H1 (cell line): ENCODE measurements around the gene ARHGAP32. TPM values are rescaled to one million over a fixed set of nuclear protein-coding genes. Genes with fewer than 3 reads are reported as not detected.

Experiments used
- CTCF ChIA-PET: fragments of 300-600 bp; sonication (Branson Sonifier 250); formaldehyde crosslinking; loops from one replicate; lab custom pipeline; 2021; ENCODE audit not compliant: partially characterized antibody; lab: Charles Lee
- POLR2A ChIA-PET: fragments of 300-600 bp; sonication (Branson Sonifier 250); formaldehyde crosslinking; loops from one replicate; lab custom pipeline; 2021; ENCODE audit warnings: inconsistent platforms; ENCODE audit not compliant: partially characterized antibody; lab: Charles Lee
- DNase-seq, 2 experiments: peaks; one replicate each; pipeline versions ENCODE4 v3.0.0 to v3.0.0-alpha.2; 2010 to 2022; ENCODE audit warnings: low spot score in 2 of 2, low read depth in 1 of 2, mixed read lengths in 1 of 2
- FAIRE-seq: peaks from 2 replicates; lab custom pipeline; 2011; peaks lifted over from hg19 to GRCh38; lab: Jason Lieb, UNC
- H2AFZ ChIP-seq: 2 replicates; pipeline ENCODE4 v1.8.1; 2012; ENCODE audit warnings: low read length, inconsistent platforms
- H2AK5ac ChIP-seq: 2 replicates; pipeline ENCODE4 v1.6.1; 2013; ENCODE audit warnings: low read depth, low read length
- H2BK120ac ChIP-seq: replicated peaks from 2 replicates; pipeline ENCODE3; 2013; ENCODE audit warnings: low read depth, low read length, inconsistent platforms
- H2BK12ac ChIP-seq: 2 replicates; pipeline ENCODE4 v1.6.1; 2013; ENCODE audit warnings: low read depth, low read length
- H2BK15ac ChIP-seq: 2 replicates; pipeline ENCODE4 v1.6.1; 2013; ENCODE audit warnings: low read length
- H2BK20ac ChIP-seq: 2 replicates; pipeline ENCODE4 v1.6.1; 2013; ENCODE audit warnings: low read length
- H2BK5ac ChIP-seq: 2 replicates; pipeline ENCODE4 v1.6.1; 2013; ENCODE audit warnings: low read depth, low read length
- H3K14ac ChIP-seq: 2 replicates; pipeline ENCODE4 v1.6.1; 2013; ENCODE audit warnings: inconsistent platforms; ENCODE audit not compliant: insufficient read length
- H3K18ac ChIP-seq: 2 replicates; pipeline ENCODE4 v1.6.1; 2013; ENCODE audit warnings: low read length; ENCODE audit errors: extremely low read depth
- H3K23ac ChIP-seq: 2 replicates; pipeline ENCODE4 v1.6.1; 2013; ENCODE audit warnings: inconsistent platforms; ENCODE audit not compliant: insufficient read length
- H3K23me2 ChIP-seq: 2 replicates; pipeline ENCODE4 v1.6.1; 2013; ENCODE audit warnings: low read depth, low read length
- H3K27ac ChIP-seq: 2 replicates; pipeline ENCODE4 v1.6.1; 2011; ENCODE audit warnings: low read depth, low read length, inconsistent platforms
- H3K27me3 ChIP-seq, 4 experiments: replicated peaks in 1 of 4; 1 replicate in 1 of 4; 2 replicates in 3 of 4; pipeline versions ENCODE4 v1.6.1 to v1.8.1; 2011 to 2013; ENCODE audit warnings: low read length in 3 of 4, mild to moderate bottlenecking in 3 of 4, inconsistent platforms in 2 of 4, mixed read lengths in 2 of 4, moderate library complexity in 1 of 4; ENCODE audit not compliant: control insufficient read depth in 3 of 4, insufficient read depth in 3 of 4; ENCODE audit errors: extremely low read depth in 1 of 4
- H3K36me3 ChIP-seq, 4 experiments: 2 replicates each; pipeline versions ENCODE4 v1.6.1 to v1.8.1; 2011 to 2013; ENCODE audit warnings: mild to moderate bottlenecking in 4 of 4, low read length in 3 of 4, moderate library complexity in 2 of 4, control low read depth in 1 of 4, inconsistent platforms in 1 of 4; ENCODE audit not compliant: insufficient read depth in 4 of 4, control insufficient read depth in 2 of 4
- H3K4ac ChIP-seq: replicated peaks from 2 replicates; pipeline ENCODE3; 2013; ENCODE audit warnings: low read length, low read depth, mixed read lengths, inconsistent platforms; ENCODE audit not compliant: insufficient read length
- H3K4me1 ChIP-seq, 4 experiments: replicated peaks in 1 of 4; 1 replicate in 1 of 4; 2 replicates in 3 of 4; pipeline versions ENCODE4 v1.6.1 to v1.8.1; 2011 to 2013; ENCODE audit warnings: low read length in 3 of 4, inconsistent platforms in 2 of 4, mixed read lengths in 1 of 4; ENCODE audit not compliant: insufficient read depth in 4 of 4, control insufficient read depth in 3 of 4
- H3K4me2 ChIP-seq, 2 experiments: 2 replicates each; pipeline versions ENCODE4 v1.6.1 to v1.8.1; 2011 to 2013; ENCODE audit warnings: low read depth in 2 of 2, low read length in 2 of 2, control low read depth in 1 of 2, inconsistent platforms in 1 of 2, mild to moderate bottlenecking in 1 of 2; ENCODE audit not compliant: insufficient read depth in 1 of 2
- H3K4me3 ChIP-seq, 4 experiments: fragments of 200-600, 300-600 bp in 1 of 4; sonication (generic), shearing (Covaris generic), sonication (Bioruptor Twin) in 1 of 4; 2 replicates each; pipeline versions ENCODE4 v1.5.1 to v1.8.1; 2011 to 2016; ENCODE audit warnings: low read length in 4 of 4, low read depth in 3 of 4, control low read depth in 2 of 4, inconsistent platforms in 2 of 4, mild to moderate bottlenecking in 2 of 4, mixed read lengths in 1 of 4, moderate library complexity in 1 of 4; ENCODE audit not compliant: insufficient read depth in 2 of 4; ENCODE audit errors: extremely low read depth in 1 of 4
- H3K56ac ChIP-seq: replicated peaks from 2 replicates; pipeline ENCODE3; 2013; ENCODE audit warnings: low read depth, mild to moderate bottlenecking, mixed read lengths, low read length, inconsistent platforms; ENCODE audit not compliant: insufficient read length
- H3K79me1 ChIP-seq: 2 replicates; pipeline ENCODE4 v1.6.1; 2013; ENCODE audit warnings: low read depth, low read length, control low read depth
- H3K79me2 ChIP-seq, 2 experiments: 2 replicates each; pipeline versions ENCODE4 v1.6.1 to v1.8.1; 2012 to 2013; ENCODE audit warnings: low read length in 2 of 2, mild to moderate bottlenecking in 2 of 2, inconsistent platforms in 1 of 2; ENCODE audit not compliant: insufficient read depth in 2 of 2, control insufficient read depth in 1 of 2
- H3K9ac ChIP-seq, 4 experiments: replicated peaks in 1 of 4; 1 replicate in 1 of 4; 2 replicates in 3 of 4; pipeline versions ENCODE4 v1.6.1 to v1.8.1; 2011 to 2013; ENCODE audit warnings: low read depth in 3 of 4, low read length in 3 of 4, control low read depth in 2 of 4, mild to moderate bottlenecking in 2 of 4, moderate library complexity in 2 of 4, inconsistent platforms in 1 of 4; ENCODE audit errors: extremely low read depth in 1 of 4
- H3K9me3 ChIP-seq, 2 experiments: 2 replicates each; pipeline versions ENCODE4 v1.6.1 to v1.8.1; 2012 to 2013; ENCODE audit warnings: mild to moderate bottlenecking in 2 of 2, moderate library complexity in 2 of 2, control low read depth in 1 of 2, inconsistent platforms in 1 of 2, low read depth in 1 of 2, low read length in 1 of 2, mixed read lengths in 1 of 2; ENCODE audit not compliant: insufficient read depth in 2 of 2
- H4K20me1 ChIP-seq, 2 experiments: replicated peaks in 1 of 2; 2 replicates each; pipeline versions ENCODE3 to v1.8.1; 2011 to 2013; ENCODE audit warnings: inconsistent platforms in 2 of 2, low read length in 2 of 2, mild to moderate bottlenecking in 1 of 2; ENCODE audit not compliant: insufficient read depth in 2 of 2, control insufficient read depth in 1 of 2
- H4K5ac ChIP-seq: 2 replicates; pipeline ENCODE4 v1.6.1; 2013; ENCODE audit warnings: low read length, low read depth, mixed read lengths, inconsistent platforms; ENCODE audit not compliant: insufficient read length
- H4K8ac ChIP-seq: 2 replicates; pipeline ENCODE4 v1.8.0; 2013; ENCODE audit warnings: mild to moderate bottlenecking, moderate library complexity, low read length, inconsistent platforms; ENCODE audit not compliant: insufficient read depth; ENCODE audit errors: extremely low read depth
- H4K91ac ChIP-seq: replicated peaks from 2 replicates; pipeline ENCODE3; 2013; ENCODE audit warnings: low read length, mixed read lengths, inconsistent platforms; ENCODE audit not compliant: insufficient read length
- ASH2L ChIP-seq: fragments of 200-600, 300-600 bp; sonication (generic); IDR thresholded peaks from one replicate; pipeline ENCODE4 v1.7.1; 2017; ENCODE audit warnings: low read length
- BCL11A ChIP-seq, 2 experiments: IDR thresholded peaks; one replicate each; pipeline ENCODE4 v1.6.1; 2011; ENCODE audit warnings: low read depth in 2 of 2, low read length in 2 of 2, mild to moderate bottlenecking in 2 of 2
- CHD1 ChIP-seq: IDR thresholded peaks from 2 replicates; pipeline ENCODE4 v1.6.1; 2012; ENCODE audit warnings: low read depth, low read length, improper control_type of control experiment
- CTBP2 ChIP-seq: IDR thresholded peaks from 2 replicates; pipeline ENCODE4 v1.7.0; 2011; ENCODE audit warnings: borderline replicate concordance, mild to moderate bottlenecking, moderate library complexity, mixed read lengths, low read length; ENCODE audit not compliant: insufficient read depth, insufficient read length
- EP300 ChIP-seq, 2 experiments: IDR thresholded peaks; 1 replicate in 1 of 2; 2 replicates in 1 of 2; pipeline ENCODE4 v1.6.1; 2011 to 2012; ENCODE audit warnings: low read depth in 2 of 2, low read length in 2 of 2, mild to moderate bottlenecking in 2 of 2, borderline replicate concordance in 1 of 2, inconsistent platforms in 1 of 2, moderate library complexity in 1 of 2
- GTF2F1 ChIP-seq: IDR thresholded peaks from 2 replicates; pipeline ENCODE4 v1.6.1; 2012; ENCODE audit warnings: low read depth, low read length, improper control_type of control experiment, borderline replicate concordance
- HDAC6 ChIP-seq: IDR thresholded peaks from one replicate; pipeline ENCODE4 v1.7.1; 2012; ENCODE audit warnings: low read depth, mild to moderate bottlenecking, inconsistent platforms, low read length, moderate library complexity
- SP2 ChIP-seq: IDR thresholded peaks from 2 replicates; pipeline ENCODE4 v1.6.1; 2012; ENCODE audit warnings: mild to moderate bottlenecking, low read length, inconsistent platforms
- TCF12 ChIP-seq: IDR thresholded peaks from 2 replicates; pipeline ENCODE4 v1.6.1; 2011; ENCODE audit warnings: low read depth, mild to moderate bottlenecking, low read length
- TEAD4 ChIP-seq: IDR thresholded peaks from 2 replicates; pipeline ENCODE4 v1.6.1; 2012; ENCODE audit warnings: low read depth, low read length, inconsistent platforms, mixed read lengths
- polyA plus RNA-seq, 7 experiments: library from polyadenylated mRNA; depleted of rRNA in 3 of 7; stranded (reverse) in 5 of 7; unstranded in 2 of 7; fragments of >200 nt in 5 of 7; fragments of 200-250 nt in 2 of 7; gene quantifications; 1 replicate in 5 of 7; 2 replicates in 1 of 7; 4 replicates in 1 of 7; pipeline versions ENCODE4 v1.2.1 to v1.2.3, GENCODE V29; 2011 to 2013; ENCODE audit warnings: missing spikeins in 2 of 7, mixed read lengths in 2 of 7
- total RNA-seq: library from RNA; stranded (reverse); fragmentation: NEBNext Ultra II Directional; extraction: Animal tissue kit (Norgen Biotek cat#: 25700); gene quantifications from 2 replicates; pipeline ENCODE4 v1.2.1, GENCODE V29; 2021
- TF ChIP-seq, protein P1 (sequence below): IDR thresholded peaks from 2 replicates; pipeline ENCODE4 v1.6.1; 2012; ENCODE audit warnings: low read length, inconsistent platforms

Gene ARHGAP32
- total and polyA plus RNA-seq, 2 of the 8 experiments (the other 6 are each of a cell fraction or from before 2014, with no cell fraction given) = 13.7 to 30.0 TPM

DNA sequence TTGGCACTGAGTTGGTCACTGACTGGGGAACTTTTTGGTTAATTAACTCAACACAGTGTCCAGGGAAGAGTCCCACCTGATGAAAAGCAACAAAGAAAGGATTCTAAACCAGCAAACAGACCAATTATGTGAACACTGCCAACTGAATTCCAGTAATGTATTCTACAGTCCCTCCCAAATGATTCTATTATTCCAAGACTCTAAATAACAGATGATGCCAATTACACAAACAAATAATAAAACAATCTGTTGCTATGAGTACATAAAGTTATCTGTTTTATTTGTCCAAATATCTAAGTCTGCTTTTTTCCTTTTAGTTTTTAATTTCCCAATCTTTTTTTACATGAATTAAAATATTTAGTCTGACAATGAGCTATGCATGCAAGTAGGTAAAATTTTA, 151.2 kb downstream of the ARHGAP32 start:
- POLR2A ChIA-PET = no interaction called here
- no peak for FAIRE-seq
- TF ChIP-seq HDAC6 (no peak), CHD1 (no peak), BCL11A (IDR thresholded peaks at IDR 0.05; ENCODE audit: low read depth in 2 of 2, low read length in 2 of 2) (no peak), ASH2L (no peak), CTBP2 (no peak), SP2 (no peak), GTF2F1 (no peak), TEAD4 (no peak), TCF12 (no peak), EP300 (IDR thresholded peaks at IDR 0.05; ENCODE audit: borderline replicate concordance in 1 of 2, low read depth in 2 of 2, low read length in 2 of 2) (no peak)
- TF ChIP-seq, protein P1, sequence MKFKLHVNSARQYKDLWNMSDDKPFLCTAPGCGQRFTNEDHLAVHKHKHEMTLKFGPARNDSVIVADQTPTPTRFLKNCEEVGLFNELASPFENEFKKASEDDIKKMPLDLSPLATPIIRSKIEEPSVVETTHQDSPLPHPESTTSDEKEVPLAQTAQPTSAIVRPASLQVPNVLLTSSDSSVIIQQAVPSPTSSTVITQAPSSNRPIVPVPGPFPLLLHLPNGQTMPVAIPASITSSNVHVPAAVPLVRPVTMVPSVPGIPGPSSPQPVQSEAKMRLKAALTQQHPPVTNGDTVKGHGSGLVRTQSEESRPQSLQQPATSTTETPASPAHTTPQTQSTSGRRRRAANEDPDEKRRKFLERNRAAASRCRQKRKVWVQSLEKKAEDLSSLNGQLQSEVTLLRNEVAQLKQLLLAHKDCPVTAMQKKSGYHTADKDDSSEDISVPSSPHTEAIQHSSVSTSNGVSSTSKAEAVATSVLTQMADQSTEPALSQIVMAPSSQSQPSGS = no peak

More for the DNA sequence above, 151.2 kb downstream of the ARHGAP32 start:
- H3K4me3 ChIP-seq = no peak overlapping the region
- no peak overlapping the region for H2BK20ac ChIP-seq
- peaks cover 0 to 2% (median 0%) of the 10 kb centered on the region in 4 experiments; a peak in 1 of 7 replicates for H3K27me3 ChIP-seq
- H3K4me2 ChIP-seq = no peak overlapping the region
- no peaks in the 10 kb centered on the region; a peak in 2 of 8 replicates for H3K36me3 ChIP-seq
- H2BK120ac ChIP-seq = no peak overlapping the region
- H3K4ac ChIP-seq = no peak overlapping the region
- no peak overlapping the region for H4K91ac ChIP-seq
- no peak overlapping the region for H2BK15ac ChIP-seq
- no peaks in the 10 kb centered on the region for H3K79me1 ChIP-seq
- no peak overlapping the region for H4K8ac ChIP-seq
- H4K20me1 ChIP-seq = no peaks in the 10 kb centered on the region
- H2AFZ ChIP-seq = no peak overlapping the region
- no peak overlapping the region for H3K18ac ChIP-seq
- no peak overlapping the region for H3K27ac ChIP-seq
- H3K79me2 ChIP-seq = no peaks in the 10 kb centered on the region
- H3K9me3 ChIP-seq = peaks cover 0 to 3% of the 10 kb centered on the region in 2 experiments; a peak in 1 of 4 replicates
- no peaks in the 10 kb centered on the region for H3K23me2 ChIP-seq
- H2AK5ac ChIP-seq = no peak overlapping the region
- no peak overlapping the region for H3K9ac ChIP-seq
- H3K14ac ChIP-seq = no peak overlapping the region
- H2BK5ac ChIP-seq = no peak overlapping the region
- H3K56ac ChIP-seq = no peak overlapping the region
- no peak for DNase-seq
- H2BK12ac ChIP-seq = no peak overlapping the region
- no peak overlapping the region for H3K23ac ChIP-seq
- no peak overlapping the region for H4K5ac ChIP-seq
- H3K4me1 ChIP-seq = no peaks in the 10 kb centered on the region
- CTCF ChIA-PET = interaction anchor here (0.6 to 1.4 kb wide), 2 partner anchors 10 to 50 kb away, joined by 3 read pairs; no protein-coding TSS in a partner anchor
